Hepatocyte (in vitro differentiated cells): ENCODE data around the gene PTPRQ.

Experiments
- EZH2phosphoT487 ChIP-seq: fragments of 200-600 bp; sonication (generic); IDR thresholded peaks from one replicate; pipeline ENCODE4 v1.6.1; 2018; ENCODE audit warnings: antibody characterized with exemption, mild to moderate bottlenecking, low read depth, moderate library complexity; ENCODE audit not compliant: unreplicated experiment, severe bottlenecking
- TF ChIP-seq, protein P1 (sequence below): fragments of 200-600 bp; sonication (generic); IDR thresholded peaks from 2 replicates; pipeline ENCODE4 v1.5.1; 2016; ENCODE audit warnings: antibody characterized with exemption, mild to moderate bottlenecking; ENCODE audit not compliant: poor library complexity

DNA sequence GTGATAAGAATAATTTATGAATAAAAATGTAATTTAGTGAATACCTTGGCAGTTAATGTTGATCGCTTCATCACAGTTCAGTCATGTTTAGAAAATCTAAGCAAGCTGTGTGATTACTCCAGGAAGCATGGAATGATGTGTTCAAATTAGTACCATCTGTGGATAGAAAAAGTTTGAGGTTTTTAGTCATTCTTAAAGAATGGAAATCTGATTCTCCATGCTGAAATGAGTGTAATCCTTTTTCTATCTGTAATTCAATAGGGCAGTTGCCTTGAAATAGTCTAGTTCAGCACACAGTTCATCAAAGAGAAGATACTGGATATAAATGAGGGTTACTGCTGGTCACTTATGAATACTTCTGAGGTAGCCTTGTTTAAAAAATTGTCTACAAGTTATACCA, 136.2 kb downstream of the PTPRQ start:
- TF ChIP-seq EZH2phosphoT487, result no peak
- TF ChIP-seq, protein P1, sequence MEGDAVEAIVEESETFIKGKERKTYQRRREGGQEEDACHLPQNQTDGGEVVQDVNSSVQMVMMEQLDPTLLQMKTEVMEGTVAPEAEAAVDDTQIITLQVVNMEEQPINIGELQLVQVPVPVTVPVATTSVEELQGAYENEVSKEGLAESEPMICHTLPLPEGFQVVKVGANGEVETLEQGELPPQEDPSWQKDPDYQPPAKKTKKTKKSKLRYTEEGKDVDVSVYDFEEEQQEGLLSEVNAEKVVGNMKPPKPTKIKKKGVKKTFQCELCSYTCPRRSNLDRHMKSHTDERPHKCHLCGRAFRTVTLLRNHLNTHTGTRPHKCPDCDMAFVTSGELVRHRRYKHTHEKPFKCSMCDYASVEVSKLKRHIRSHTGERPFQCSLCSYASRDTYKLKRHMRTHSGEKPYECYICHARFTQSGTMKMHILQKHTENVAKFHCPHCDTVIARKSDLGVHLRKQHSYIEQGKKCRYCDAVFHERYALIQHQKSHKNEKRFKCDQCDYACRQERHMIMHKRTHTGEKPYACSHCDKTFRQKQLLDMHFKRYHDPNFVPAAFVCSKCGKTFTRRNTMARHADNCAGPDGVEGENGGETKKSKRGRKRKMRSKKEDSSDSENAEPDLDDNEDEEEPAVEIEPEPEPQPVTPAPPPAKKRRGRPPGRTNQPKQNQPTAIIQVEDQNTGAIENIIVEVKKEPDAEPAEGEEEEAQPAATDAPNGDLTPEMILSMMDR, result no peak
